ENCODE results near the gene ZCCHC14.

The ZCCHC14 gene

GRCh38 chr16:87451563-87452210, 41.1 kb downstream of the ZCCHC14 start:
- no peak for DNase-seq

- no peak for DNase-seq
These were observed 44.0 kb downstream of the ZCCHC14 start for GRCh38 chr16:87448866-87449265.

GRCh38 chr16:87447323-87447722, 45.5 kb downstream of the ZCCHC14 start:
- no peak for DNase-seq

GRCh38 chr16:87446479-87446878, 46.3 kb downstream of the ZCCHC14 start:
- no peak for DNase-seq

GRCh38 chr16:87445486-87445885, 47.3 kb downstream of the ZCCHC14 start:
- DNase-seq = no peak

- DNase-seq = no peak
These were observed 48.9 kb downstream of the ZCCHC14 start for GRCh38 chr16:87443964-87444363.

GRCh38 chr16:87443016-87443415, 49.8 kb downstream of the ZCCHC14 start:
- no peak for DNase-seq

- DNase-seq = no peak
These were observed 50.2 kb downstream of the ZCCHC14 start for GRCh38 chr16:87442581-87442966.

GRCh38 chr16:87441886-87442580, 50.8 kb downstream of the ZCCHC14 start:
- no peak for DNase-seq

- DNase-seq = no peak
These were observed 52.9 kb downstream of the ZCCHC14 start for GRCh38 chr16:87439926-87440325.

GRCh38 chr16:87438611-87438985, 54.2 kb downstream of the ZCCHC14 start:
- no peak for DNase-seq

- DNase-seq = peak; percentile 3
These were observed 54.8 kb downstream of the ZCCHC14 start for GRCh38 chr16:87437911-87438610.

GRCh38 chr16:87437327-87437726, 55.5 kb downstream of the ZCCHC14 start:
- no peak for DNase-seq

GRCh38 chr16:87436225-87437172, 56.3 kb downstream of the ZCCHC14 start:
- no peak for DNase-seq

- no peak for DNase-seq
These were observed 57.2 kb downstream of the ZCCHC14 start for GRCh38 chr16:87435372-87436224.

GRCh38 chr16:87434146-87434667, 58.6 kb downstream of the ZCCHC14 start:
- DNase-seq = no peak

GRCh38 chr16:87432330-87432915, 60.4 kb downstream of the ZCCHC14 start:
- no peak for DNase-seq

GRCh38 chr16:87431926-87432325, 60.9 kb downstream of the ZCCHC14 start:
- DNase-seq = peak; percentile 13

GRCh38 chr16:87426423-87427215, 66.2 kb downstream of the ZCCHC14 start:
- DNase-seq = no peak

- DNase-seq = no peak
These were observed 66.9 kb downstream of the ZCCHC14 start for GRCh38 chr16:87425941-87426340.

Data from DMS53 (cell line).